Measurements from ENCODE around the gene DRC7.

Gene DRC7

DNA sequence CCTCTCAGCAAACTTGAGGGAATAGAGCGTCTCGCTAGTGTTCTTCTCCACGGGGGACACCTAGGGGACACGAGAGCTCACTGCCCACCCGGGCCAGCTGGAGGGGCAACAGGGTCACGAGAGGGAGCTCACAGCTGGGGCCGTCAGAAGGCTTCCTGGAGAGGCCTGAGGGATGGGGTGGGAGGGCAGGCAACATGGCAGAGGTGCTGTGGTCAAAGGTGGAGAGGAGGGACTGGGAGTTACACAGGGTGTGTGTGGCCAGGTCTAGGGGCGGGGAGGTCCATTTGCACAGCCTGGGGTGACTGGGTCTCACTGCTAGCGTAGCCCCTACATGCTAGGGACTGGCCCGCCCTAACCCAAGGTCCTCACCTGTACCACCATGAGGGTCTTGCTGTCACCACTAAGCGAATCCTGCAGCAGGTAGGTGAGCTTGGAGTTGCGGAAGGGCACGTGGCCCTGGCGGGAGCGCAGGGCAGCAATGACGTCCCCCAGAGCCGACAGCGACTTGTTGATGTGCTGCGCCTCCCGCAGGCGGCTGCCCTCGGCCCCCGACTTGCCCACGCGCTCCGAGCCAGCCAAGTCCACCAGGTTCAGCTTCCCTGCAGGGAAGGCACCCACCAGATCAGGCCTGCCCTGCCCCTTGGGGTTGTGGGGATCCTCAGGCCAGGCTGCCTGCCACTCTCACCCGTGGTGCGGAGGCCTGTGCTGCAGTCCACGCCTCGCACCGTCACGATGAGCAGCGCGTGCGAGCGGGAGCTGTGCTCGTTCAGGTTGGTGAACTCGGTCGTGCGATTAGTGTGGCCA lies 66.0 kb downstream of the DRC7 start:
- no peak for TF ChIP-seq ZFX (IDR thresholded peaks at IDR 0.05)
- TF ChIP-seq CTCF (conservative IDR thresholded peaks at IDR 0.05) = no peak
- no peak overlapping the region for H3K27ac ChIP-seq

- TF ChIP-seq CTCF (conservative IDR thresholded peaks at IDR 0.05) = no peak
- no peak for TF ChIP-seq ZFX (IDR thresholded peaks at IDR 0.05)
- no peak overlapping the region for H3K27ac ChIP-seq
Observed at GRCh38 chr16:57761301-57761700, 66.7 kb downstream of the DRC7 start.

- H3K27ac ChIP-seq = no peak overlapping the region
- no peak for TF ChIP-seq ZFX (IDR thresholded peaks at IDR 0.05)
- no peak for TF ChIP-seq CTCF (conservative IDR thresholded peaks at IDR 0.05)
Observed at GRCh38 chr16:57761957-57762356, 67.4 kb downstream of the DRC7 start.

DNA sequence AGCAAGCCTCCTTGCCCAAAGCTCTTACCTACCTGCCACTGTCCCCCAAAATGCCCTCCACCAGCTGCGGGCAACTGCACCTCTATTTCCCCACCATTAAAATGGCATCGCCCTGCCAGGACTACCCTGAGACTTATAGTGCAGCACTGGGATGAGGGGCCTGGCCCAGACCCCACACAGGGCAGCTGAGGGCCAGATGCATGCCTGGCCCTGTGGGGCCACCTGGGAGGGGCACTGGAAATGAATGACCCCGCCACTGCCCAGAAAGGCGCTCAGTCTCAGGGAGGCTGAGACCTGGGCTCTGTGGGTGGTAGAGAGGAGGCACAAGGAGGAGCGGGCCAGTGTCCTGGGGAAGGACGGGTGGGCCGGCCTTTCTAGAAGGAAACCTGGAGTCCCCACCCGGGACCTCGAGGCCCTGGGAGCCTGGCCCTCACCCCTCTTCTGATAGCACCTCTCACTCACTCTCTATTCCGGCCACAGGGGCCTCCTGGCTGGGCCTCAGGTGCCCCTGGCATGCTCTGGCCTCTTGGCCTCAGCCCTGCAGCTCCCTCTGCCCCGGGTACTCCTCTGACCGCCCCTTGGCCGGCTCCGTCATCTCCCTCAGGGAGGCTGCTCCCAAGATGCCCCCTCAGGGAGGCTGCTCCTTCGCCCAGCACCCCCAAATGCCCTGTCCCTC lies 67.9 kb downstream of the DRC7 start:
- TF ChIP-seq CTCF (conservative IDR thresholded peaks at IDR 0.05) = no peak
- H3K27ac ChIP-seq = no peak overlapping the region

GRCh38 chr16:57763285-57764005 lies 68.8 kb downstream of the DRC7 start:
- TF ChIP-seq CTCF (conservative IDR thresholded peaks at IDR 0.05) (no peak), ZFX (IDR thresholded peaks at IDR 0.05) (no peak)
- no peak overlapping the region for H3K27ac ChIP-seq

GRCh38 chr16:57764006-57764340 lies 69.4 kb downstream of the DRC7 start:
- TF ChIP-seq ZFX (IDR thresholded peaks at IDR 0.05) (no peak), CTCF (conservative IDR thresholded peaks at IDR 0.05) (no peak)
- H3K27ac ChIP-seq = no peak overlapping the region

Data from C4-2B (cell line).